ENCODE data around the gene ARHGAP27. TPM values are rescaled to one million over a fixed set of nuclear protein-coding genes. Genes with fewer than 3 reads are reported as not detected.

ARHGAP27 gene
- polyA plus RNA-seq, 3 donors: 6.7 to 33.4 (median 25.4) TPM

DNA sequence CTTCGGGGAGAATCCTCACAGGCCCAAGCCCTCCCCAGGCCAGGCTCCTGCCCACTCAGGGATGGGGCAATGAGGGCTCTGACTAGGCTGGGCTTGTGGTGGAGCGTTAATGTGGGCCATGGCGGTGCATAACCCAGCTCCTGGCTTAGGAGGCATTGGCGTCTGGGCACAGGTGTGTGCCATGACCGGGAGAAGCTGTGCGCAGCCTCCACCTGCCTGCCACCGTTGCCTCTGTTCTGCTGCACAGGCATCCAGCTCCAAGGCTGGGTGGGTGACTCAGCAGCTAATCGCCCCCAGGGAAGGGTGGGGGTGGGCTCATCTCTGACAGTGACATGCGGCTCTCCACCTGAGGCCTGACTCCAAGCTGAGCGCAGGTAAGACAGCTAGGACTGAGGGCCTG, 3.5 kb upstream of the ARHGAP27 start:
- H3K27ac ChIP-seq (ENCODE audit: low read depth, low read length): no peak overlapping the region
- 93 to 96% (median 94%) methylated on average over 10 of the region's 10 CpGs for WGBS, 3 donors

GRCh38 chr17:45435481-45435880, 2.8 kb upstream of the ARHGAP27 start:
- no peak overlapping the region for H3K27ac ChIP-seq (ENCODE audit: low read depth, low read length)
- WGBS, 3 donors: 72 to 80% (median 73%) methylated on average over 5 of the region's 5 CpGs

DNA sequence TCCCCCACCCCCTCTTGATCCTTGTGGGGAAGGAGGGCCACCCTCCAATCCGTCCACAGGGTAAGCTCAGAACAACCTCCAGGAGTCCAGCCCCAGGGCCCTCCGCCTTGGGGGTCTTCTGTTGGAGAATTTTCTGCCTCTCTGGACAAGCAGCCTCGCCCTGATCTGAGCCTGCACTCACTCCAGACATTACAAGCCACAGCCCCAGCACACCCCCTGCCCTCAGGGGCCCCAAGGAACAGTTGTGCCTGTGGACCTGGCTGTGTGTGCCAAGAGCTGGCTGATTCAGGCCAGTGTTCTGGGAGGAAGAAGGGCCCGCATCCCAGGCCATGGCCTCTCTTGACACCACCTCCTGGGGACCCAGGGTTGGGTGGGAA, 477 bp upstream of the ARHGAP27 start:
- 57 to 74% (median 60%) methylated on average over 4 of the region's 4 CpGs for WGBS, 3 donors
- no peak overlapping the region for H3K27ac ChIP-seq (ENCODE audit: low read depth, low read length)

DNA sequence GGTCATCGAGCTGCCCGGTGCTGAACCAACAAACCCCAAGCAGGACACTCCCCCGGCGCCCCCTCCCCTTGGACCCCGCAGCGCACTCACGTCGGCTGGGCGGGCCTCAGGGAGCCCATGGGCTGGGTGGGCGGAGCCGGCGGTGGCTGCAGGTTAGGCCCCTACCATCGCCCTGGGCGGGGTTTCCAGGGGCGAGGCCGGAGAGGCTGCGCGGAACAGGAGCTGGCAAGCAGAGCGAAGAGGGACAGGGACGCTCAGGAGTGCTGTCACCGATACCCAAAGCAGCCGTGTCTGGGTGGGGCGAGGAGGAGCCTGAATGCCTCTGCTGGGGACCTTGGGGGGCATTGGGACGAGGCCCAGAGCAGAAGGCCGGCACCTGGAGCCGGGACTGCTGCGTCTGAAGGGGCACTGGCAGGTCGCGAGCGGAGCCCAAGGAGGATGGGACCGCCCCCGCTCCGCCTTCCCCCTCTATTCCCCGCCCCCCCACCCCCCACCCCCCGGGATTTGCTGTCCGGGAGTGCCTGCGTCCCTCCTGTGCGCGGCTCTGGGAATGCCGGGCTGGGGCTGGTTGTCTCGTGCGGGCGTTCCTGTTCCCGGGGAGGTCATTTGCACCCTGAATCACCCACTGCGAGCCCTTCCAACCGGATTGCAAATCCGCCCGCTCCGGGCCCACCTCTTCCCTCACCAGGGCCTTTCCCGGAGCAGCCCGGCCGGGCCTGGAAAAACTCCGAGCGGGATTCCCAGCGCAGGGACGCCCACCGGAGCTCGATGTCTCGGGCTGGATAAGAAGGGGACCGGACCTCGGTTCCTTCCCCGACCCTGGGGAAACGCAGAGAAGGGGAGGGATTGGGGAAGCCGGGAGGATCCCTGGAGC, 902 bp downstream of the ARHGAP27 start:
- WGBS, 3 donors: 1% methylated on average over 58 to 64 of the region's 64 CpGs
- no peak overlapping the region for H3K27ac ChIP-seq (ENCODE audit: low read depth, low read length)

DNA sequence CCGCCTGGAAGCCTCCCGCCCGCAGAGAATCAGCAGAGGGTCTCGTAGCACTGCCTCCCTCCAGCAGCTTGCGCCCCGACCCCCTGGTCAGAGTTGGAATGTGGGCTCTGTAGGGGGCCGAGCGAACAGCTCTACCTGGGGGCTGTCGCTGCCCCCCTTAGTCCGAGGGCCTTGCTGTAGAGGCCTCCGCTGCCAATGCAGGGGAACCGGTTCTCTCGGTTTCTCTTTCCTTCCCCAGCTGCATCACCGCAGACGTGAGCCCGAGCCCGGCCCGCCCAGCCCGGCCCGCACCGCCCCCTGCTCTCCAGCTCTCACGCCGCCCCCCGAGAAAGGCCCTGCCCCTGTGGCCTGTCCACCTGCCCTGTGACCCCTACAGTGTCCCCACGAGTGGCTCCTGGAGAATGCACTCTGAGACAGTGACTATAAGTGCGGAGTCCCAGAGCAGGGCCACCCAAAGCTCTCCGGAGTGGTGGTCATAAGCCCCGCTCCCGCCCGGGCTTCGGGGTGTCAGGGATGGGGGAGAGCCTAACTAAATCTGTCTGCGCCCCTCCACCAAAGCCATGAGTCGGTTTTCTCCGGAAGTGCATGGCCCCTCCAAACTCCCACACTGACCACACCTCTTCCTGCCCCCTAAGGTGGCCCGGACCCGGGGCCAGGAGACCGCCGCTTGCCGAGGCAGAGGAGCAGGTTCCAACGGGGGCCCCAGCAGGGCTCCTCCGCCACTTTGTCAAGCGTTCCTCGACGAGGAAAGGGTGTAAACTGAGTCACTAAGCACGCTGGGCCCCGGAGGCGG, 1.7 kb downstream of the ARHGAP27 start:
- H3K27ac ChIP-seq (ENCODE audit: low read depth, low read length): no peak overlapping the region
- WGBS, 3 donors: 12 to 20% (median 20%) methylated on average over 36 to 47 of the region's 47 CpGs

DNA sequence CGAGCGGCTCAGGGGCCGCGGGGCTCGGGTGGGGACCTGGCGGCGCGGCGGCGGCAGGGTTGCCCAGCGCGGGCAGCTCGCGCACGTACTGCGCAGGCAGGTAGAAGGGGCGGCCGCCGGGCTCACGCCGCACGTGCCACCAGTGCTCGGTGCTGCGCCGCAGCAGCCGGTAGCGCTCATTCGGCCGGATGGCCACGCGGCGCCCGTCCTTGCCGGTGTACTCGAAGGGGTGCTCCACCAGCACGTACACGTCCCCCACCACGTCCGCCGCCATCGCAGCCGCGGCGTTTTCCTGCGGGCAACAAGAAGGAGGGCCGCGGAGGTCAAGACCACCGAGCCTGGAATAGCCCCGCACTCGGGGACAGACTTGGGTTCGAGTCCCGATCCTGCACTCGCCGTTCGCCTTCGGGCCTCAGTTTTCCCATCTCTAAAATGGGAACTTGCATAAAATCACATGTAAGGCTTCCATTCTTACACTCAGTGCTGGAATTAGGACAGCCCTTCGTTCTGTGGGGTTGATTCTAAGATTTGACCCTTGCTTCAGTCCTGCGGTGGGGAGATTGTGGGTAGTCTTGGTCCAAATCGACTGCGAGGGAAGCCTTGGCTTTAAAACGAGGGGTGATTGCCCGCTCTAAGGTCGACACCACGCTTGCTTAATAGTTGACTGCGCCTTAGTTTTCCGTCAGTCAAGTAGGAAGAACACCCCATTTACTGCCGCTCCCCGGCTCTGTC, 2.5 kb downstream of the ARHGAP27 start:
- 28 to 61% (median 60%) methylated on average over 63 to 68 of the region's 68 CpGs for WGBS, 3 donors

DNA sequence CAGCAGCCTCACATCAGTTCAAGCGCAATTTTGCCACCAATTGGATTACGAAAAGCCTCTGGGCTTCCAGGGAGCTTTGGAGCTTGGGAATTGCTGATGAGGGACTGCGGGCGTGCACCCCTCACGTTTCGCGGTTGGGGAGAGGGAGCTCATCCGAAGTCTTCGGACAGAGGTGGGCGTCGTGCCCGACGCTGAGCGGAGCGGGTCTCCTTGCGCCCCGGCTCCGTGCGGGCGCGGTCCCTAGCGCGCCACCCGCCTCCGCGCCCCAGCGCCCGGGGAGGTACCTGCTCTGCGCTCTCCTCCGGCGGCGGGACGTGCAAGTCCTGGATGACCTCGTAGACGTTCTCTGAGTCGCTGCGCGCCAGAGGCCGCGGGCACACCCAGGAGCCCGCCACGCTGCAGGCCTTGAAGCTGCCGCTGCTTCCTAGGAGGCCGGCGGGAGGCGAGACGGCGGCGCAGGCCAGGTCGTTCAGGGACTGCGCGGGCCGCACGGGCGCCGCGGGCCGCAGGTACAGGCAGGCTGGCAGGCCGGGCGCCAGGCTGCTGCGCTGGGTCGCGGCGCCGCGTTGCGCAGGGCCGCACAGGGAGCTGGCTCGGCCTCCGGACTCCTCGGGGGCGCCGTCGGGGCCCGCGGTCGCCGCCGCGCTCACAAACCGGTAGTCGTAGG, 3.2 kb downstream of the ARHGAP27 start:
- 29 to 58% (median 51%) methylated on average over 68 to 82 of the region's 82 CpGs for WGBS, 3 donors
- no peak overlapping the region for H3K27ac ChIP-seq (ENCODE audit: low read depth, low read length)

More for the DNA sequence above, 2.5 kb downstream of the ARHGAP27 start:
- H3K27ac ChIP-seq (ENCODE audit: low read depth, low read length): no peak overlapping the region

- WGBS, 3 donors: 32 to 41% (median 39%) methylated on average over 15 of the region's 15 CpGs
- H3K27ac ChIP-seq (ENCODE audit: low read depth, low read length): no peak overlapping the region
Measured at GRCh38 chr17:45428931-45429338, 3.7 kb downstream of the ARHGAP27 start.

DNA sequence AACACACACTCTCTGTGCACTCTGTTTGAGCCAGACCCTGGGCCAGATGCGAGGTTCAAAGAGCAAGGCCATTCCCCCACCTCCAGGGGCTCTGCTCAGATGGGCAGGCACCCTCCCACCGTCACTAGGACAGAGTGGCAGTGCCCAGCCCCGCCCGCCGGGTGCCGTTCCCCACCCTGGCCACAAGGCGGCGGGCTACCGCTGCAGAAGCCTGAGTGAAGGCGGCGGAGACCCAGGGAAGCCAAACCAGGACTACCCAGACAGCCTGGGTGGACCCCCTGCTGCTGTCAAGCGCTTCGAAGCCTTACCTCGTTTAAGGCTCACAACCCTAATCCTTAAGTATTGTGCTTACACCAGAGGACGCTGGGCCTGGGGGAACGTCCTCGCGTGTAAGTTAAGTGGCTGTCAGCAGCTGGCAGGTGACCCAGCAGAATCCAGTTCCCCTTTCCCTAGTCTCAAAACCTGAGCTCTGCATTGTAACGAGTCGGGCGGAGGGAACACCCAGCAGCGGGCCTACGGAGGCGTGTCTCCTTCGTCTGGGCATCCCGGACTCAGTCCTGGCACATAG, 4.5 kb downstream of the ARHGAP27 start:
- no peak overlapping the region for H3K27ac ChIP-seq (ENCODE audit: low read depth, low read length)
- WGBS, 3 donors: 5 to 14% (median 7%) methylated on average over 26 of the region's 26 CpGs

- no peak overlapping the region for H3K27ac ChIP-seq (ENCODE audit: low read depth, low read length)
- WGBS, 3 donors: 78% methylated on average over 11 of the region's 11 CpGs
Measured at GRCh38 chr17:45427181-45427835, 5.4 kb downstream of the ARHGAP27 start.

DNA sequence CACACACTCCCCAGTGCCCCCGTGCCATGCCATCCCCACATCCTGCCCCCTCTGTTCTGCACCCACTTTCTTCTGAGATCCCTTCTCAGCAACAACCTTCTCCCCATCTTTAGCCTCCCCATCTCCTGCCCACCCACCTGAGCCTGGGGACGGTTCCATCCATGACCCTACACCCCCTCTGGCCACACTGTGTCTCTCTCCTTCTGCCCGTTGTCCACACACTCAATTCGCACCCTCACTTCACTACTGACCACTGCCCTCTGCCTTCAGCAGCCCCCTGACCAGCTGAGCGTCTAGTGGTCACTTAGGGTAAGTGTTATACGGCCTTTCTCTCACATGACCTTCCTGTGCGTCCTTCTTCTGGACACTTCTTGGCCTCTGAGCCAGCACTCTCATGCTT, 6.1 kb downstream of the ARHGAP27 start:
- WGBS, 3 donors: 70 to 81% (median 76%) methylated on average over 7 of the region's 7 CpGs
- no peak overlapping the region for H3K27ac ChIP-seq (ENCODE audit: low read depth, low read length)

- H3K27ac ChIP-seq (ENCODE audit: low read depth, low read length): no peak overlapping the region
- 57 to 75% (median 75%) methylated on average over 6 of the region's 6 CpGs for WGBS, 3 donors
Measured at GRCh38 chr17:45425984-45426413, 6.7 kb downstream of the ARHGAP27 start.

DNA sequence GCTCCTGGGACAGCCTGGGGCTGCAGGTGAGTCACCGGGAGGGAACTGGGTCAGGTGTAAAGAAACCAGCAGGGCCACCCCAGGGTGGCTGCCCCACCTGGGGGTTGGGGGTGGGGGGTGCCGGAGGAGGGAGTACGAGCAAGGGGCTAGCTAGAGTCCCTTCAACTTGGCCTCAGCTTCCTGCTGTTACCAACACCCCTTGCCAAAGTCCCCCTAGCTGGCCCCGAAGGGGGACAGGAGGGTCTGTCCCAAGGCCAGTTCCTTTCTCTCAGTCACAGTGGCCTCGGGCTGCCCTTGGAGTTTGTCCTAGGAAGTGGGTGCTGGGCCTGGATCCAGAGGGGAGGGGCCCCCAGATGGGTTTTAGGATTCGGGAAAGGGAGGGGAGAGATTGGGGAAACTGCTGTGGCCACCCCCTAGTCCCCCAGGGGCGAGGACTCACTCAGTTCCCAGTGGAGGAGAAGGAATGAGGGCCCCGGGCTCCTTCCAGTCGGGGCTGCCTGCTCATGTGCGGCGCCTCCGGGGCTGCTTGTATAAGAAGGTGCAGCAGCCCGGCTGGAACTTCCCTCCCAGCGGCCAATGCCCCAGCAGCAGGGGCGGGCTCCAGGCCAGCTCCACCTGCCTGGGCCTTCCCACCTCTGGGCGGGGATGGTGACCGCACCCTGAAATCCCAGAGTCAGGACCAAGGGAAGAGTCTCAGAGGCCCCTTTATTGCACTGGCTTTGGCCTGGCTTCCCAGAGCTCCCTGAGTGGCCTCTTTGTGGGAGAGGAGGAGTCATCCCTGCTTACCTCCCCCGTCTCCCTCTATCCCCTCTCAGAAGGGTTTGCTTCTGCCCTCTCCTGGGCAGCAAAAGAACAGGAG, 7.3 kb downstream of the ARHGAP27 start:
- H3K27ac ChIP-seq (ENCODE audit: low read depth, low read length): no peak overlapping the region
- 21 to 48% (median 37%) methylated on average over 17 to 18 of the region's 18 CpGs for whole genome bisulfite sequencing, 3 donors

- no peak overlapping the region for H3K27ac ChIP-seq (ENCODE audit: low read depth, low read length)
- WGBS, 3 donors: 86 to 96% (median 91%) methylated on average over 5 to 6 of the region's 6 CpGs
Measured at GRCh38 chr17:45424769-45425124, 7.9 kb downstream of the ARHGAP27 start.

DNA sequence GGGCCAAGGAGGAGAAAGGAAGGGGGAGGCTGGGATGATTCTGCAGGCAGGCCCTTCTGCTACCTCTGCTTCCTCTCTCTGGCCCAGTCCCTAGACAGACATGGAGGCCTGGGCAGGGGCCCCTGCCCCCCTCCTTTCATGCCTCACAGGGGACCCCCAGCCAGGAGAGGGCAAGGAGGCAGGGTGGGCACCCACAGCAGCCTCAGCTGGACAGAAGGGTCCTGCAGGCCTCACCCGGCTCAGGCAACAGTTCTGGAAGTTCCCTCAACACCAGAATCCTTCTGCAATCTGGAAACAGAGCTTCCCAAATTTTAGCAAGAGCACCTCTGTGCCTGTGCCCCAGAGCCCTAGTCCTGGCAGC, 8.7 kb downstream of the ARHGAP27 start:
- no peak overlapping the region for H3K27ac ChIP-seq (ENCODE audit: low read depth, low read length)
- 68 to 100% (median 71%) methylated on average over 1 of the region's 1 CpG for WGBS, 3 donors

DNA sequence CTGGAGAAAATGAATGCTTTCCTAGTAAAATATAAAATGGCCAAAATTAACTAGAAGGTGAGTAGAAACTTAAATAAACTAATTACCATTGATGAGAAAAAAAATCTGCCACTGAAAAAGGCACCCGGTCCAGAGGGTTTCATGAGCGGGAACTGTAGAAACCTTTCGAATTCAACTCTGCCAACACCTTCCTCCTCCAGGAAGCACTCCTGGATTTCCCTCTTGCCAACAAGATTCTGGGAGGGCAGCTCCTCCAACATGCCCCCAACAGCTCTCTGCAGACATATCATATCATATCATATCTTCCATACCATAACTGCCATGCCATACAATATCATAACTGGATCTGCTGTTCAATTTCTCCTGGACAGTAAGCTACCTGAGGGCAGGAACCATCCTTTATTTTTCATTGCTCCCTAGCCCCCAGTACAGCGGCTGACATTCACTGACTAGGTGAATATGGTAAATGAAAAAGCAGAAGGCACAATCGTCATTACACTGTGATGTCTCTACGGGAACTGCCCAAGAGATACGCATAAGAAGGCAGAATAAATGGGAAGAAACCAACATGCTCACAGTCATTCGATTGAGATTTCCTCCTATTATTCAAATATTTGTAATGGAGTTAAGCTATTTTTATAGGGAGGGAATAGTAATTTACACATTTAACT, 9.2 kb downstream of the ARHGAP27 start:
- whole genome bisulfite sequencing, 3 donors: 63 to 83% (median 70%) methylated on average over 8 of the region's 8 CpGs
- H3K27ac ChIP-seq (ENCODE audit: low read depth, low read length): no peak overlapping the region
